Caco-2 (cell line): Measurements from ENCODE around the gene CFAP46. TPM values are rescaled to one million over a fixed set of nuclear protein-coding genes. Genes with fewer than 3 reads are reported as not detected.
"Not testable (repeated sequence)": the region's sequence is repeated elsewhere in the genome, so short reads cannot be mapped to it uniquely, and the experiment has no call there.

Source experiments
- BruUV-seq: library from RNA; stranded (reverse); fragments of 400-500 nt; replicated peaks from 2 replicates; lab custom pipeline; 2021; lab: Mats Ljungman, UMichigan
- CTCF ChIA-PET: fragments of 300-600 bp; sonication (Branson Sonifier 250); formaldehyde crosslinking; loops from one replicate; lab custom pipeline; 2022; ENCODE audit warnings: antibody characterized with exemption; lab: Charles Lee
- POLR2A ChIA-PET: fragments of 300-600 bp; sonication (Branson Sonifier 250); formaldehyde crosslinking; loops from one replicate; lab custom pipeline; 2022; ENCODE audit warnings: antibody characterized with exemption; lab: Charles Lee
- DNase-seq, 2 experiments: peaks; one replicate each; pipeline versions ENCODE4 v3.0.0 to v3.0.0-alpha.2; 2020 to 2022
- H3K27me3 ChIP-seq: replicated peaks from 2 replicates; pipeline ENCODE4 v1.6.0; 2011; ENCODE audit warnings: low read length; ENCODE audit not compliant: control insufficient read depth, insufficient read depth
- H3K36me3 ChIP-seq: 2 replicates; pipeline ENCODE4 v1.5.1; 2011; ENCODE audit warnings: low read length; ENCODE audit not compliant: control insufficient read depth, insufficient read depth
- H3K4me1 ChIP-seq: fragments of 250-450 bp; sonication (Bioruptor Pico); 2 replicates; pipeline ENCODE4 v1.5.1; 2020; ENCODE audit warnings: mild to moderate bottlenecking
- H3K4me3 ChIP-seq: 2 replicates; pipeline ENCODE4 v1.5.1; 2011; ENCODE audit warnings: low read depth, mild to moderate bottlenecking, control low read depth, low read length
- H3K9me3 ChIP-seq: fragments of 250-450 bp; sonication (Bioruptor Pico); 2 replicates; pipeline ENCODE4 v1.5.1; 2020; ENCODE audit warnings: mild to moderate bottlenecking, moderate library complexity
- H3K27ac Mint-ChIP-seq: one replicate; pipeline ENCODE4 v1.8.0; 2022; ENCODE audit warnings: mixed read lengths; ENCODE audit not compliant: unreplicated experiment
- H3K27me3 Mint-ChIP-seq: one replicate; pipeline ENCODE4 v1.8.0; 2022; ENCODE audit warnings: mixed read lengths; ENCODE audit not compliant: insufficient read depth, unreplicated experiment
- H3K36me3 Mint-ChIP-seq: one replicate; pipeline ENCODE4 v1.8.0; 2022; ENCODE audit warnings: mild to moderate bottlenecking, mixed read lengths; ENCODE audit not compliant: insufficient read depth, unreplicated experiment
- H3K4me1 Mint-ChIP-seq: one replicate; pipeline ENCODE4 v1.8.0; 2022; ENCODE audit warnings: low read depth, mixed read lengths; ENCODE audit not compliant: unreplicated experiment
- H3K4me3 Mint-ChIP-seq: one replicate; pipeline ENCODE4 v1.8.0; 2022; ENCODE audit warnings: mild to moderate bottlenecking, moderate library complexity, mixed read lengths; ENCODE audit not compliant: unreplicated experiment
- H3K9me3 Mint-ChIP-seq: one replicate; pipeline ENCODE4 v1.8.0; 2022; ENCODE audit warnings: mixed read lengths; ENCODE audit not compliant: unreplicated experiment
- intact Hi-C: fragments of 100-400 bp; cut with micrococcal nuclease; formaldehyde crosslinking; loops from one replicate; pipeline ENCODE4 v1.10.0; 2022; ENCODE audit not compliant: unreplicated experiment
- total RNA-seq: library from RNA; stranded (reverse); gene quantifications from 2 replicates; pipeline ENCODE4 v1.2.3, GENCODE V29; 2022
- TF ChIP-seq, protein P1 (sequence below), 2 experiments: fragments of 200-600 bp in 1 of 2; IDR thresholded peaks; 1 replicate in 1 of 2; 2 replicates in 1 of 2; pipeline versions ENCODE4 v1.5.1 to v1.8.0; 2011 to 2022; ENCODE audit warnings: antibody characterized with exemption in 1 of 2, control low read depth in 1 of 2, inconsistent platforms in 1 of 2, low read depth in 1 of 2, low read length in 1 of 2, mild to moderate bottlenecking in 1 of 2, moderate library complexity in 1 of 2; ENCODE audit not compliant: insufficient read depth in 1 of 2, severe bottlenecking in 1 of 2, unreplicated experiment in 1 of 2

CFAP46 gene
- total RNA-seq, 1 experiment from 2014 or later, result not detected

DNA sequence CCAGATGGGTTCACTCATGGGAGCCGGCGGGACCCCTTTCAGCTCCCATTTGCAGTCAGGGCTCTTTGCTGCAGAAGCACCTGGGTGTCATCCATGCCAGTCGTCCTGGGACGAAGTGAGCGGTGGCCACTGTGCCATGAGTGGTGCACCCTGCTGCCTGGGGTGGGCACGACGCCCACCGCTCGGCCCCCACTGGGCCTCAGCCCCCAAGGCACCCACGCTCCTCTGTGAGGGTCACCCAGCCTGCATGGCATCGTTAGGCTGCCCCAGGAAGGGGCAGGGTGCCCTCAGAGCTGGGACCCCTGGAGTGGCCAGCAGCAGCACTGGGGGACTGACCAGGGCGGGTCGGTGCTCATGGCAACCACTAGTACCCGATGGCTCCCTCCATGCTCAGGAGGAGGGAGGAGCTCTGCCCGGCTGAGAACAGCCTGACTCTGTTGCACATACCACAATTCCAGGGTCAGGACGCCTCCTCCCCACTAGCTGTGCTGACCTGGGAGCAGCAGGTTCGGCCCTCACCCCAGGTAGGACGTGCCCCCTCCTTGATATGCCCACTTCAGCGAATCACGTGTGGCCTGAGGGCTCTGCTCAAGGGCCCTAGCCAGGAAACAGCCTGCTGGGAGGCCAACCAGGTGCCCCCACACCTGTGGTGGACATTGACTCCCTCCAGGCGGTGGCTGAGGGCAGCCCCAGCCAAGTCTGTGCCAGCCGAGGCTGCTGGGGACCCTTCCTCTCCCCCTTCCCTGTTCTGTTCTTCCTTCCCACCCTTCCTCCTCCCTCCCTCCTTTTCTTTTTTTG is 28.5 kb upstream of the CFAP46 start:
- intact Hi-C loops, result no loop called here

DNA sequence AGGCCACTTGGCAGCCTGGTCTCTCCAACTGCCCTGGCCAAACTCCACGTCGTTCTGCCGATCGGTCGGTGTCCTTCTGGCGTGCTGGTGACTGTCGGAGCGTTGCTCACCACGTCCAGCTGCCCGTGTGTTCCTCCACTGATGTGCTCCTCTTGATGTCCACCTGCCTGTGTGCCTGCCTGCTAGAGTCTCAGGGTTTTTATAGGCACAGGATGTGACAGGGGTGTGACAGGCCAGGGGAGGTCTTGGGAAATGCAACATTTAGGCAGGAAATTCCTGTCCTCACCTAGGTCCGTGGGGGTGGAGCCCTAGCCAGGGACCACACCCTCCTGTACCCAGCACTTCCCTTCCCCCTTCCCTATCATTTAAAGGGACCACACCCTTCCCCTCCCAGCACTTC is 25.2 kb upstream of the CFAP46 start:
- BruUV-seq, result no TSS peak
- Mint-ChIP-seq H3K27ac (no peak overlapping the region), H3K36me3 (no peaks in the 10 kb centered on the region), H3K9me3 (no peaks in the 10 kb centered on the region), H3K4me3 (no peak overlapping the region), H3K27me3 (peaks cover 35% of the 10 kb centered on the region), H3K4me1 (no peaks in the 10 kb centered on the region)
- CTCF ChIA-PET, result no interaction called here
- Histone ChIP-seq H3K4me3 (no peak overlapping the region), H3K9me3 (peaks cover 8% of the 10 kb centered on the region; the same call in 1 of the 2 replicates), H3K4me1 (peaks cover 4% of the 10 kb centered on the region; the same call in 1 of the 2 replicates), H3K36me3 (no peaks in the 10 kb centered on the region), H3K27me3 (no peaks in the 10 kb centered on the region)
- peak in 1 of 2 experiments; percentile 46 for DNase-seq
- TF ChIP-seq, protein P1, sequence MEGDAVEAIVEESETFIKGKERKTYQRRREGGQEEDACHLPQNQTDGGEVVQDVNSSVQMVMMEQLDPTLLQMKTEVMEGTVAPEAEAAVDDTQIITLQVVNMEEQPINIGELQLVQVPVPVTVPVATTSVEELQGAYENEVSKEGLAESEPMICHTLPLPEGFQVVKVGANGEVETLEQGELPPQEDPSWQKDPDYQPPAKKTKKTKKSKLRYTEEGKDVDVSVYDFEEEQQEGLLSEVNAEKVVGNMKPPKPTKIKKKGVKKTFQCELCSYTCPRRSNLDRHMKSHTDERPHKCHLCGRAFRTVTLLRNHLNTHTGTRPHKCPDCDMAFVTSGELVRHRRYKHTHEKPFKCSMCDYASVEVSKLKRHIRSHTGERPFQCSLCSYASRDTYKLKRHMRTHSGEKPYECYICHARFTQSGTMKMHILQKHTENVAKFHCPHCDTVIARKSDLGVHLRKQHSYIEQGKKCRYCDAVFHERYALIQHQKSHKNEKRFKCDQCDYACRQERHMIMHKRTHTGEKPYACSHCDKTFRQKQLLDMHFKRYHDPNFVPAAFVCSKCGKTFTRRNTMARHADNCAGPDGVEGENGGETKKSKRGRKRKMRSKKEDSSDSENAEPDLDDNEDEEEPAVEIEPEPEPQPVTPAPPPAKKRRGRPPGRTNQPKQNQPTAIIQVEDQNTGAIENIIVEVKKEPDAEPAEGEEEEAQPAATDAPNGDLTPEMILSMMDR (IDR thresholded peaks at IDR 0.05; ENCODE audit: insufficient read depth in 1 of 2, low read depth in 1 of 2, low read length in 1 of 2, severe bottlenecking in 1 of 2, unreplicated experiment in 1 of 2), result no peak
- intact Hi-C loops, result no loop called here
- POLR2A ChIA-PET, result no interaction called here

More for the DNA sequence above, 28.5 kb upstream of the CFAP46 start:
- peak in 1 of 2 experiments; percentile 31 for DNase-seq
- Mint-ChIP-seq H3K4me1 (no peaks in the 10 kb centered on the region), H3K4me3 (no peak overlapping the region), H3K9me3 (no peaks in the 10 kb centered on the region), H3K36me3 (no peaks in the 10 kb centered on the region), H3K27me3 (peaks cover 35% of the 10 kb centered on the region), H3K27ac (no peak overlapping the region)
- peaks cover 8% of the 10 kb centered on the region; the same call in 1 of the 2 replicates for H3K9me3 ChIP-seq
- H3K36me3 ChIP-seq, result no peaks in the 10 kb centered on the region
- CTCF ChIA-PET, result interaction anchor here (0.7 kb wide), 1 partner anchor 56 kb away, joined by 3 read pairs; no protein-coding TSS in a partner anchor
- H3K4me3 ChIP-seq, result no peak overlapping the region
- no TSS peak for BruUV-seq
- TF ChIP-seq, protein P1 (IDR thresholded peaks at IDR 0.05; ENCODE audit: insufficient read depth in 1 of 2, low read depth in 1 of 2, low read length in 1 of 2, severe bottlenecking in 1 of 2, unreplicated experiment in 1 of 2), result no peak
- H3K4me1 ChIP-seq, result no peaks in the 10 kb centered on the region
- POLR2A ChIA-PET, result no interaction called here
- H3K27me3 ChIP-seq, result no peaks in the 10 kb centered on the region

DNA sequence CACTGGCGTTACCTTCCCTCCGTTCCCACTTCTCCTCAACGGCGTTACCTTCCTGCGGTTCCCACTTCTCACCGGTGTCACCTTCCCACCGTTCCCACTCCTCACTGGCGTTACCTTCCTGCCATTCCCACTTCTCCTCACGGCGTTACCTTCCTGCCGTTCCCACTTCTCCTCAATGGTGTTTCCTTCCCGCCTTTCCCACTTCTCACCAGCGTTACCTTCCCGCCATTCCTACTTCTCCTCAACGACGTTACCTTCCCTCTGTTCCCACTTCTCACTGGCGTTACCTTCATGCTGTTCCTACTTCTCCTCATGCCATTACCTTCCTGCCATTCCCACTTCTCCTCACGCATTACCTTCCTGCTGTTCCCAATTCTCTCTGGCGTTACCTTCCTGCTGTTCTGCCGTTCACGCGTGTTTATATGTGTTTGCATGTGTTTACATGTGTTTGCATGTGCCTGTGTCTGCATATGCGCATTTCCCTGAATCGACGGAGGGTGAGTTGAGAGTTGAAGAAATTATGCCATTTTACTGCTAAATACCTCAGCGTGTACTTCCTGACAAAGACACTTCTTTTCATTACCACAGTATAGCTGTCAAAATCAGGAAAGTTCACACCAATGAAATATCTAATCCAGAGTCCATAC is 23.2 kb upstream of the CFAP46 start:
- H3K4me1 ChIP-seq, result peaks cover 13% of the 10 kb centered on the region
- CTCF ChIA-PET, result no interaction called here
- no peaks in the 10 kb centered on the region for H3K27me3 ChIP-seq
- H3K36me3 Mint-ChIP-seq, result peaks cover 7% of the 10 kb centered on the region
- no TSS peak for BruUV-seq
- intact Hi-C loops, result no loop called here
- TF ChIP-seq, protein P1 (IDR thresholded peaks at IDR 0.05; ENCODE audit: insufficient read depth in 1 of 2, low read depth in 1 of 2, low read length in 1 of 2, severe bottlenecking in 1 of 2, unreplicated experiment in 1 of 2), result no peak
- H3K27me3 Mint-ChIP-seq, result peaks cover 28% of the 10 kb centered on the region
- DNase-seq, result no peak
- POLR2A ChIA-PET, result no interaction called here
- no peak overlapping the region for H3K27ac Mint-ChIP-seq
- H3K9me3 ChIP-seq, result peaks cover 8% of the 10 kb centered on the region; the same call in 1 of the 2 replicates
- H3K9me3 Mint-ChIP-seq, result no peaks in the 10 kb centered on the region
- H3K36me3 ChIP-seq, result no peaks in the 10 kb centered on the region
- no peak overlapping the region for H3K4me3 ChIP-seq
- H3K4me3 Mint-ChIP-seq, result no peak overlapping the region
- no peaks in the 10 kb centered on the region for H3K4me1 Mint-ChIP-seq

DNA sequence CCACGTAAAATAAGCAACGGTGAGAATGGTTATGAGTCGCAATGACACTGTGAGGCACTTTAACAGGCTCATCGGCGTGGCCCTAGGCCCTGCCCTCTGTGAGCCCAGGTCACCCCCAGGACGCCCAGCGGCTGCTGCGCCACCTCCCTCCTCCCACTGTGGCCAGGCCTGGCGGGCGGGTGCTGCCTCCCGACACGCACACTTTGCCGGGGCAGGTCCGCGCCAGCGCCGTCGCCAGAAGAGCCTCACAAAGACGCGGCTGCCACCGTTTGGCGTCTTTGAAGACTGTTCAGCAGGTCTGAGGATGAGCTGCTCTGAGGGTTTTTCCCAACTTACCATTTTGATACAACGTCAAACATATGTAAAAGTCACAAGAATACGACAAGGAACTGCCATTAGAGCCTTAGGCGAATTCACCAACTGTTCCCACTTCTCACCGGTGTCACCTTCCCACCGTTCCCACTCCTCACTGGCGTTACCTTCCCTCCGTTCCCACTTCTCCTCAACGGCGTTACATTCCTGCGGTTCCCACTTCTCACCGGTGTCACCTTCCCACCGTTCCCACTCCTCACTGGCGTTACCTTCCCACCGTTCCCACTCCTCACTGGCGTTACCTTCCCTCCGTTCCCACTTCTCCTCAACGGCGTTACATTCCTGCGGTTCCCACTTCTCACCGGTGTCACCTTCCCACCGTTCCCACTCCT is 22.5 kb upstream of the CFAP46 start:
- H3K27me3 ChIP-seq, BruUV-seq, CTCF ChIA-PET, POLR2A ChIA-PET, intact Hi-C loops, H3K4me3 Mint-ChIP-seq, H3K4me1 Mint-ChIP-seq, H3K4me3 ChIP-seq, H3K27ac Mint-ChIP-seq, H3K9me3 ChIP-seq, DNase-seq, H3K36me3 ChIP-seq, H3K36me3 Mint-ChIP-seq, H3K9me3 Mint-ChIP-seq: not testable (repeated sequence)
- H3K27me3 Mint-ChIP-seq, result peaks cover 22% of the 10 kb centered on the region
- H3K4me1 ChIP-seq, result peaks cover 13% of the 10 kb centered on the region
